Mesenteric fat pad (tissue), 1 donor: Measurements from ENCODE around the gene RAB20. TPM values are rescaled to one million over a fixed set of nuclear protein-coding genes. Genes with fewer than 3 reads are reported as not detected.

ENCODE experiments used
- total RNA-seq: library from RNA; stranded (reverse); fragmentation: NEBNext Ultra II Directional; extraction: Animal tissue kit (Norgen Biotek cat#: 25700); gene quantifications from one replicate; pipeline ENCODE4 v1.2.1, GENCODE V29; 2021
- donor health status: DM: yes; HTN: yes; CAD: no.

Gene RAB20
- total RNA-seq, 1 donor from 2014 or later: 61.6 TPM

Other genes starting within 250 kb of the RAB20 start
- gene NAXD, start 53.8 kb upstream of the RAB20 start, total RNA-seq: 20.1 TPM
- gene CARS2, start 144.4 kb upstream of the RAB20 start, total RNA-seq: 57.1 TPM
- gene ING1, start 152.0 kb upstream of the RAB20 start, total RNA-seq: 13.4 TPM